Endothelial cell of umbilical vein (primary cell): ENCODE measurements around the gene FAM83D. TPM values are rescaled to one million over a fixed set of nuclear protein-coding genes. Genes with fewer than 3 reads are reported as not detected.

ENCODE experiments used
- BruUV-seq: library from RNA; stranded (reverse); fragments of 400-500 nt; replicated peaks from 2 replicates; lab custom pipeline; 2021; lab: Mats Ljungman, UMichigan
- CTCF ChIA-PET: fragments of 300-600, 350-600 bp; sonication (Branson Sonifier 250); formaldehyde crosslinking; loops from one replicate; lab custom pipeline; 2021; ENCODE audit warnings: antibody characterized with exemption, inconsistent platforms; lab: Charles Lee
- POLR2A ChIA-PET: fragments of 300-600, 350-600 bp; sonication (Branson Sonifier 250); formaldehyde crosslinking; loops from one replicate; lab custom pipeline; 2021; ENCODE audit warnings: antibody characterized with exemption, inconsistent platforms; lab: Charles Lee
- DNase-seq: peaks from one replicate; pipeline ENCODE4 v3.0.0-alpha.2; 2011; ENCODE audit warnings: low read depth, low spot score
- FAIRE-seq: peaks from 2 replicates; lab custom pipeline; 2011; peaks lifted over from hg19 to GRCh38; lab: Jason Lieb, UNC
- H2AFZ ChIP-seq: 2 replicates; pipeline ENCODE4 v1.6.0; 2012; ENCODE audit warnings: low read depth, low read length, control low read depth, inconsistent platforms
- H3K27ac ChIP-seq: 2 replicates; pipeline ENCODE4 v1.5.1; 2011; ENCODE audit warnings: low read depth, mild to moderate bottlenecking, control low read depth, low read length, moderate library complexity; ENCODE audit not compliant: insufficient read depth
- H3K27me3 ChIP-seq, 2 experiments: 2 replicates each; pipeline versions ENCODE4 v1.6.0 to v1.6.1; 2011; ENCODE audit warnings: low read length in 2 of 2, mixed read lengths in 1 of 2; ENCODE audit not compliant: control insufficient read depth in 2 of 2, insufficient read depth in 2 of 2
- H3K36me3 ChIP-seq, 2 experiments: 2 replicates in 1 of 2; 3 replicates in 1 of 2; pipeline ENCODE4 v1.5.1; 2011; ENCODE audit warnings: low read length in 2 of 2, mild to moderate bottlenecking in 1 of 2, moderate library complexity in 1 of 2; ENCODE audit not compliant: control insufficient read depth in 2 of 2, insufficient read depth in 2 of 2; ENCODE audit errors: extremely low read depth in 1 of 2
- H3K4me1 ChIP-seq: 3 replicates; pipeline ENCODE4 v1.5.1; 2011; ENCODE audit warnings: mild to moderate bottlenecking, low read length; ENCODE audit not compliant: control insufficient read depth, insufficient read depth; ENCODE audit errors: extremely low read depth
- H3K4me2 ChIP-seq: 2 replicates; pipeline ENCODE4 v1.6.1; 2011; ENCODE audit warnings: low read length, control low read depth, mixed read lengths; ENCODE audit not compliant: insufficient read depth
- H3K4me3 ChIP-seq, 3 experiments: fragments of 200-600 bp in 1 of 3; sonication (generic), shearing (Covaris generic) in 1 of 3; replicated peaks in 1 of 3; 2 replicates each; pipeline ENCODE4 v1.5.1; 2011 to 2016; ENCODE audit warnings: control low read depth in 3 of 3, low read length in 3 of 3, mild to moderate bottlenecking in 2 of 3, inconsistent platforms in 1 of 3, low read depth in 1 of 3, moderate library complexity in 1 of 3; ENCODE audit not compliant: insufficient read depth in 1 of 3
- H3K79me2 ChIP-seq: 2 replicates; pipeline ENCODE4 v1.6.0; 2012; ENCODE audit warnings: low read length, inconsistent platforms; ENCODE audit not compliant: control insufficient read depth, insufficient read depth
- H3K9ac ChIP-seq: replicated peaks from 2 replicates; pipeline ENCODE3; 2011; ENCODE audit warnings: low read length, control low read depth; ENCODE audit not compliant: insufficient read depth; ENCODE audit errors: extremely low read depth
- H3K9me1 ChIP-seq: replicated peaks from 3 replicates; pipeline ENCODE4 v1.6.0; 2011; ENCODE audit warnings: mild to moderate bottlenecking, low read length; ENCODE audit not compliant: control insufficient read depth, insufficient read depth; ENCODE audit errors: extremely low read depth
- H3K9me3 ChIP-seq: replicated peaks from 2 replicates; pipeline ENCODE4 v1.5.1; 2012; ENCODE audit warnings: low read length, inconsistent platforms; ENCODE audit not compliant: control insufficient read depth, insufficient read depth
- H4K20me1 ChIP-seq: replicated peaks from 2 replicates; pipeline ENCODE3; 2011; ENCODE audit warnings: mild to moderate bottlenecking, low read length; ENCODE audit not compliant: control insufficient read depth, insufficient read depth; ENCODE audit errors: extremely low read depth
- CTCF ChIP-seq, 2 donors: IDR thresholded peaks; 1 replicate in 1 of 2; 2 replicates in 1 of 2; pipeline ENCODE4 v1.5.1; 2011; ENCODE audit warnings: low read length in 2 of 2, mild to moderate bottlenecking in 2 of 2, moderate library complexity in 2 of 2, control low read depth in 1 of 2, inconsistent platforms in 1 of 2, low read depth in 1 of 2; ENCODE audit not compliant: insufficient read depth in 1 of 2; ENCODE audit errors: extremely low read depth in 1 of 2
- EZH2 ChIP-seq: IDR thresholded peaks from 2 replicates; pipeline ENCODE4 v1.6.1; 2012; ENCODE audit warnings: borderline replicate concordance, low read depth, mild to moderate bottlenecking, moderate library complexity, low read length, inconsistent platforms; ENCODE audit not compliant: severe bottlenecking
- FOS ChIP-seq: IDR thresholded peaks from 2 replicates; pipeline ENCODE4 v1.6.1; 2011; ENCODE audit warnings: mild to moderate bottlenecking, low read length, moderate library complexity, borderline replicate concordance; ENCODE audit not compliant: insufficient read depth
- GATA2 ChIP-seq: IDR thresholded peaks from 2 replicates; pipeline ENCODE4 v1.7.0; 2011; ENCODE audit warnings: low read depth, mild to moderate bottlenecking, moderate library complexity, mixed read lengths, low read length; ENCODE audit not compliant: insufficient read length, insufficient read depth
- JUN ChIP-seq: IDR thresholded peaks from 2 replicates; pipeline ENCODE4 v1.6.1; 2011; ENCODE audit warnings: borderline replicate concordance, low read depth; ENCODE audit not compliant: insufficient read length, insufficient read depth
- MAX ChIP-seq: IDR thresholded peaks from 2 replicates; pipeline ENCODE4 v1.6.1; 2011; ENCODE audit not compliant: insufficient read depth, insufficient read length
- MYC ChIP-seq: IDR thresholded peaks from one replicate; pipeline ENCODE4 v1.6.1; 2011; ENCODE audit warnings: mild to moderate bottlenecking, low read depth, low read length
- POLR2A ChIP-seq: IDR thresholded peaks from 2 replicates; pipeline ENCODE4 v1.6.1; 2012; ENCODE audit warnings: low read depth, mild to moderate bottlenecking, control low read depth, low read length
- POLR2AphosphoS5 ChIP-seq: IDR thresholded peaks from 2 replicates; pipeline ENCODE4 v1.6.1; 2012; ENCODE audit warnings: low read depth, mild to moderate bottlenecking, control low read depth, low read length, moderate library complexity; ENCODE audit not compliant: insufficient read depth
- dilution Hi-C: fragments of 300-500 bp; cut with MboI; formaldehyde crosslinking; loops from one replicate; pipeline ENCODE4 v1.15.0; 2019; ENCODE audit warnings: low sequenced_read_pairs; ENCODE audit not compliant: extremely low pct_ligation_motif_present
- intact Hi-C: fragments of 100-400 bp; cut with micrococcal nuclease; formaldehyde crosslinking; loops from one replicate; pipeline ENCODE4 v1.10.0; 2022
- polyA plus RNA-seq, 4 experiments: library from polyadenylated mRNA; depleted of rRNA in 3 of 4; stranded (reverse) in 3 of 4; unstranded in 1 of 4; fragments of >200 nt; gene quantifications; 2 replicates each; pipeline versions ENCODE4 v1.2.1 to v1.2.3, GENCODE V29; 2011 to 2012; ENCODE audit warnings: missing spikeins in 1 of 4
- total RNA-seq: library from RNA; stranded (reverse); gene quantifications from 2 replicates; pipeline ENCODE4 v1.2.3, GENCODE V29; 2021

FAM83D gene
- total and polyA plus RNA-seq, 2 donors (not counting 3 experiments of a cell fraction or from before 2014, with no cell fraction given) = 41.0 to 46.0 TPM

DNA sequence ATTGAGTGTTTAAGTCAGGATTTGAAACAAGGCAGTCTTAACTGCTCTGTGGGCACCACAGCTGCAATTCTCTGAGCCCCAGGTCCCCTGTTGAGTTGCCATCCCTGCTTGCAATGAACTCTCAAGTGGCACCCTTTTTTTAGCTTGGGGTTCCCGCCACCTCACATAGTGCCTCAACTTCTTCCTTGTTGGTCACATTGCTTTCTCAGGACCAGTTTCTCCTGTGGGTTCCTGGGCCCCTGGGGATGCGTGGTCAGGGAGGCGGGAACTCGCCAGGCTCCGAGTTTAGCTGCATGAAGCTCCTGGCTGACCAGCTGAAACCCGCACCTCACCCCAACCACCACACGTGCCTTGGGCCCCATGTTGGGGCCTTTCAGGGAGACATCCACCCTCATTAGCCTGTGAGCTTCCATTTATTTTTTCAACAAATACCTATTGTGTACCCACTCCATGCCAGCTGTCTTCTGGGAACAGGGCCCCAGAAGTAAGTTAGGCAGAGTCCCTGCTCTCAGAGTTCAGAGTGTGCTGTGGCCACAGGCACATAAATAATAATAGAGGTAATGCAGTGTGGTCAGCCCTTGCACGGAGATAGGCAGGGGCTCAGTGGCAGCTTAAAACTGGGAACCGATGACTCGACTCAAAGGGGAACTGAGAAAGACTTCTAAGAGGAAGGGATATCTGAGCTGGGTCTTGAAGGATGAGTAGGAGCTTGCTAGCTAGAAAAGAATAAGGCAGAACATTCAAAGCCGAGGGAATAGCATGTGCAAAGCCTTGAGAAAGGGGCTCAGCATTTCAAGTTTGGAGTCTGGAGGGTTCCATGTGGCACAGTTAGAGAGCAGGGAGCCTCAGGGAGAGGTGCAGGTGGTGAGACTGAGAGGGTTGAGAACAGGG lies 33.9 kb upstream of the FAM83D start:
- Histone ChIP-seq H3K4me2 (no peak overlapping the region), H3K36me3 (peaks cover 0 to 27% of the 10 kb centered on the region in 2 experiments), H3K9me3 (no peaks in the 10 kb centered on the region), H4K20me1 (no peaks in the 10 kb centered on the region), H3K4me1 (no peaks in the 10 kb centered on the region), H3K9ac (no peak overlapping the region), H3K27me3 (no peaks in the 10 kb centered on the region), H3K9me1 (no peaks in the 10 kb centered on the region), H3K4me3 (no peak overlapping the region), H3K27ac (no peak overlapping the region), H3K79me2 (no peaks in the 10 kb centered on the region), H2AFZ (no peak overlapping the region)
- TF ChIP-seq POLR2A (no peak), CTCF (IDR thresholded peaks at IDR 0.05; ENCODE audit: extremely low read depth in 1 of 2, insufficient read depth in 1 of 2, low read depth in 1 of 2, low read length in 2 of 2) (no peak), EZH2 (no peak), POLR2AphosphoS5 (no peak), JUN (no peak), GATA2 (no peak), MYC (no peak), MAX (no peak), FOS (no peak)
- CTCF ChIA-PET = interaction anchor here (0.8 to 2.9 kb wide), 30 partner anchors 9 to 245 kb away, joined by 3 to 17 read pairs (median 4); partner anchors contain the start of genes DHX35, FAM83D and PPP1R16B
- intact Hi-C loops (loop anchor here (2.0 kb wide), 1 partner anchor 64 kb away; no protein-coding TSS in a partner anchor), dilution Hi-C loops (no loop called here)
- BruUV-seq = no TSS peak
- DNase-seq = no peak
- POLR2A ChIA-PET = no interaction called here
- FAIRE-seq = no peak
